GOT3 (cell line): ENCODE results near the gene PPM1F.
"Not testable (repeated sequence)": the region's sequence is repeated elsewhere in the genome, so short reads cannot be mapped to it uniquely, and the experiment has no call there.

Experiments
- DNase-seq: peaks from one replicate; lab custom pipeline; 2025; ENCODE audit warnings: mixed read lengths; lab: John Stamatoyannopoulos, UW

PPM1F gene

DNA sequence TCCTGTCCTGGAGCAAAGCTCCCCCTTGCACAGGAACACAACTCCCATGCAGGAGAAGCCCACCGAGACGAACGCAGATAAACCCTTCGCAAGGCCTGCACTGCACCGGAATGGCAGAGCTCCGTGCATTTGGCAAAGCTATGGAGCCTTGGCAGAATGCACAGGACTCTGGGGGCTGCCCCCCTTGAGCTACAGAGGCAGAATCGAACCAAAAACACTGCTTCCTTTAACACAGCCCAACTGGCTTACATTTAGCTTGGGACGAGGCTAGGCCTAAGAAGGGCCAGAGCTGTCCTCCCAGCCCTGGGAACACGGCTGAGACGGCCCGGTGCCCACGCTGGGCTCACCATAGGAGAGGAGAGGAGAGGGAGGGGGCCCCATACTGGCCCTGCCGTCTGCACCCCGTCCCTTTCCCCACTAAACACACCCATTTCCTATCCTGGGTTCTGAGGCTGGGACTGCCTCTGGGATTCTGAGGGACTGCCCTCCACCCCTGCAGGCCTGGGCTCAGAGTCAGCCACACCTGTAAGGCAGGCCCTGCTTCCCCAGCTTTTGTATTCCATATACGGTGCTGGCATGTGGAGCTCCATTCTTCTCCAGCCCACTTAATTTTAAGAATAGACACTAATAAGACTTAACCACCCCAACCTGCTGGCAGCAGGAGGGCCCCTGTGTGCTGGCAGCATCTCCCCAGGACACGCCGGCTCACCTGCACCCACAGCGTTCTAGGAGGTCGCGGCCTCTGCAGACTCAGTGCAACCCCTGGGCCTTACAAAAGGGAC, 32.9 kb downstream of the PPM1F start:
- no peak for DNase-seq

DNA sequence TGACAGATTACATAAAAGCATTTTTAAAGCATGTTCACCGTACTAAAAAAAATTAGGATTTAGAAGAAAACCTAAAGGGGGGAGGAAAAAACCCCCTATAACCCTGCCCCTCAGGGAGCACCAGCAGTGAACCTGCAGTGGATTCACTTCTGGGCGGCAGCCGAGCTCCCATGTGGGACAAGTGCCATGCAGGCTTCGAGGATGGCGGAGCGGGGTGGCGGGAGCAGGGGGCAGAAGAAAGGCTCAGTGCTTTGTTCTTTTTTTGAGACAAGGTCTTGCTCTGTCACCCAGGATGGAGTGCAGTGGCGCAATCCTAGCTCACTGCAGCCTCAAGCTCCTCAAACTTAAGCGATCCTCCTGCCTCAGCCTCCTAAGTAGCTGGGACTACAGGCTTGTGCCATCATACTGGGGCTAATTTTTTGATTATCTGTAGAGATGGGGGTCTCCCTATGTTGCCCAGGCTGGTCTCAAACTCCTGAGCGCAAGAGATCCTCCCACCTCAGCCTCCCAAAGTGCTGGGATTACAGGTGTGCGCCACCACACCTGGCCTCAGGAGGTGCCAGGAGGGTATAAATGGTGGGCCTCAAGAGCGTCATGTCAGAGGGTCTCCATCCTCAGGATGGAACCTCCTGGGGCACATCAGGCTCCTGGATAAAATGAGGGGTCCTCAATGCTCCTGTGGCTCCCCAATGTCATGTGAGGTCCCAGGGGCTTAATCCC, 34.0 kb downstream of the PPM1F start:
- no peak for DNase-seq

DNA sequence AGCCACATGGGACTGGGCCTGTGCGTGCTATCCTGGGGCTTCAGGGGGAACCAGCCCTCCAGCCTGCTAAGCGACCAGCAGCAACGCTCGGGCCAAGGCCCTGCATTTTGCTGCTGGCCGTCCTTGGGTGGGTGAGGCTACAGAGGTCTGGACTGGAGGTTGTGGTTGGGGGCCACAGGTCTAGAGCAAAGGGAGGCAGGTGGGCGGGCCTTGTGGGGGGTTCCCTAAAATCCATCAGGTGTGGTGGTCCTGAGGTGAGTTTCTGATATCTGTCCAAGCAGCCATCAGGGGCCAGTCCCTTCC, 34.7 kb downstream of the PPM1F start:
- no peak for DNase-seq

DNA sequence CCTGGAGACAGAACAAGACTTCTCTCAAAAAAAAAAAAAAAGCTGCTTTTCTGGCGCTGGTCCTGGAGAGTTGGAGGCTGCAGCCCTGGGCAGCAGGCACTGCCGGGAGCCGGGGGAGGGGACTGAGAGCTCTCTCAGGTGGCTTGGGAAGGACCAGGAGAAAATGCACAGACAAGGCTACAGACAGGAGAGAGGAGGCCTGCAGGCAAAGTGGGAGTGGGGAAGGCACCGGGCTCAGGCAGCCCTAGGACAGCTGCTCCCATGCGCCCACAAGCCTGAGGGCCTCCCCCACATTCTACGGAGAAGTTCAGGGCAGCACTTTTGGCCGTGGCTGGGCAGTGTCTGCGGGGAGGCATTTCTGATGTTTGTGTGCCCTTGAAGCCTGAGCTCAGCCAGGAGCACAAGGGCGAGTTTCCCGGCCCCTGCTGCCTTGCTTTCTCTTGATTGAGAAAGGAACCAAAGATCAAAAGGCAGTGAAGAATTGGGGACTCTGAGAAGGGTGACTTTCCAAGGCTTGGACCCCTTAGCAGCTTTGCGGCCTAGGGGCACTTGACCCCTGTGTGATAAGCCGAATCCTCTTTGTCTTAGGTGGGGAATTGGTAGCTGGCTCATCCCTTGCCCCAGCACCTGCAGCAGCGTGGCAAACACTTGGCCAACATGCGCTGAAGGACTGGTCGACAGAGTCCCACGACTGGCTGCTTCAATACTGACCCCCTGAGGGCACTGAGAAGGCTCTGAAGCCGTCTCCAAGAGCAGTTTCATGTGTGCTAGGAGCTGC, 35.3 kb downstream of the PPM1F start:
- DNase-seq = no peak

DNA sequence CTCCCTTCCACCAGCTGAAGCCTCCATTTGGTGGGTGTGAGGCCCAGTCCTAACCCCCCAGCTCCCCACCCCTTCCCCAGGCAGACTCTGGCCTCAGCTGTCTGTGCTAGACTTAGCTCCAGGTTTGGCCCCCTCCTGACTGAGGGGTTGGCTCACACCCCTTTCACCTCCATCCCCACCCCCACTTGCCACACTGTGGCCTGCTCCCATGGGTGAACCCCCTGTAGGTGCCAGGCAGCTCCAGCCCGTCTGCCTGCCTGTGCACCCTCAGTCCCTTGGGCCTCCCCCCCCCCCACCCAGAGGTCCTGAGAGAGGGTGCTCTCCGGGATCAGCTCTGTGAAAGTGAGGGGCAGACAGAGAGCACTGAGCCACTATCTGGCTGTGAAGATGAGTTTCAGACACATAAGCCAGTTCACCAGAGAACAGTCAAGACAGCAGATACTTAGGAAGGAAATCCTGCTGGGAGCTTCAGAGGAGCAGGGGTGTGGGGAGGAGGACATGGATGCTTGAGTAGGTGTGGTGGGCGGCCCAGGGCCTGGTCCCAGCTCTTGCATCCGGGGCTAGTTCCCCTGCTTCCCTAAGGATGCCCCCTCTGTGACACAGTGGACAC, 36.2 kb downstream of the PPM1F start:
- no peak for DNase-seq

DNA sequence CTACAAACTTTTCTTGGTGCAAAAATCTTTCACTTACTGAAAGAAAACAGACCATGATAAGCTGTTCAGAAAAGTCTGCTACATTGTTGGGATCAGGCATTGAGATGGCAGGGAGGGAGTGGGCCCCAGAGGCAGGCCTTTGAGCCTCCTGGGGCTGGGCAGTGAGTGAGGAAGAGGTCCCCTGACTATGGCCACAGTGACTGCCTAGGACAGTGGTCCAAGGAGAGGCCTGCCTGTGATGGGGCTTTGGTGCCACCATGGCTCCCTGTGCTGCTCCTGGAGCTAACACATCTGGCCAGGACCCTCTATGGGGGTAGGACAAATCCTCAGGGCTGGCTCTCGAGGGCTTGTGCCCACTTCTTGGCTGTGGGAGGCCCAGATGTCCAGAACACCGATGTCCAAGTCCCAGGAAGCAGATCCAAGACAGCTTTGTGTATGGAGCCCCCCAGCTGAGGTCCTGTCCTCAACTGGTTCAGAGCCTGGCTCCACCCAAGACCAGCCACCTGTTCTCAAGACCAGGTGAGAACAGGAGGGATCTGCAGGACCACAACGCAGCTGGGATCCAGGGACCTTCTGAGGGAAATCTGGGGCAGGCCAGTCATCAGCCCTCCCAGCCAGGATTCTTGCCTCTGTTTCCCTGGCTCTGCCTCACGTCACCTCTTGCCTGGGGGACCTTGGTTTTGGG, 36.9 kb downstream of the PPM1F start:
- DNase-seq = no peak

DNA sequence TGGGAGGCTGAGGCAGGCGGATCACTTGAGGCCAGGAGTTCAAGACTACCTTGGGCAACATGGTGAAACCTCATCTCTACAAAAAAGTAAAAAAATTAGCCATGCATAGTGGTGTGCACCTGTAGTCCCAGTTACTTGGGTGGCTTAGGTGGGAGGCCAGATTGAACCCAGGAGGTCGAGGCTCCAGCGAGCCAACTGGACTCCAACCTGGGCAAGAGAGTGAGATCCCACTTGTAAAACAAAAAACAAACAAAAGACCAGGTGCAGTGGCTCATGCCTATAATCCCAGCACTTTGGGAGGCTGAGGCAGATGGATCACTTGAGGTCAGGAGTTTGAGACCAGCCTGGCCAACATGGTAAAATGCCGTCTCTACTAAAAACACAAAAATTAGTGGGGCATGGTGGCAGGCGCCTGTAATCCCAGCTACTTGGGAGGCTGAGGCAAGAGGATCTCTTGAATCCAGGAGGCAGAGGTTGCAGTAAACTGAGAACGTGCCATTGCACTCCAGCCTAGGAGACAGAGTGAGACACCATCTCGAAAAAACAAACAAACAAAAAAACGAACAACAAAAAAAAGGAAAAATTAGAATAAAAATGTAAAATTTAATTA, 38.5 kb downstream of the PPM1F start:
- DNase-seq = not testable (repeated sequence)

DNA sequence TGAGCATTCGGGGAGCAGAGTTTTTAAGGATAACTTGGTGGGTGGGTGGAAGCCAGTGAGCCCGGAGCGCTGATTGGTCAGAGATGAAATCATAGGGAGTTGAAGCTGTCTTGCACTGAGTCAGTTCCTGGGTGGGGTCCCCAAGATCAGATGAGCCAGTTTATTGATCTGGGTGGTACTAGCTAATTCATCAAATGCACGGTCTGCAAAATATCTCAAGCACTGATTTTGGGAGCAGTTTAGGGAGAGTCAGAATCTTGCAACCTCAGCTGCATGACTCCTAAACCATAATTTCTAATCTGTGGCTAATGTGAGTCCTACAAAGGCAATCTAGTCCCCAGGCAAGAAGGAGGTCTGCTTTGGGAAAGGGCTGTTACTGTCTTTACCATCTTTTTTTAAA, 42.3 kb downstream of the PPM1F start:
- DNase-seq = not testable (repeated sequence)

DNA sequence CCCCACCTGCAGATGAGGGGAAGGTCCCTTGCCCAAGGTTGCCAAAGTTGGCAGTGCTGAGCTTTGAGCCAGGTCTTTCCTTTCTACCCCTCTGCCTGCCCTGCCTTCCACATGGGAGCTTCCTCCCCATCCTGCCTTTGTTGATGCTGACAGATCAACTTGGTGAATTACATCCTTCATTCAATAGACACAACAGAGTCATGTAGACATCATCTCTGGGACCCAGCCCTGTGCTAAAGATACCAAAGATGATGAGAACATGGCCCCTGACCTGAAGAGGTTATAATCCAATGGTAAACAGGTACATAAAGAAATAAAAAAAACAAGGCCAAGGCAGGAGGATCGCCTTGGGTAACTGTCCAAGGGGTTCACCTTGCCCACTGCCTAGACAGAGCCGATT, 42.8 kb downstream of the PPM1F start:
- DNase-seq = no peak

DNA sequence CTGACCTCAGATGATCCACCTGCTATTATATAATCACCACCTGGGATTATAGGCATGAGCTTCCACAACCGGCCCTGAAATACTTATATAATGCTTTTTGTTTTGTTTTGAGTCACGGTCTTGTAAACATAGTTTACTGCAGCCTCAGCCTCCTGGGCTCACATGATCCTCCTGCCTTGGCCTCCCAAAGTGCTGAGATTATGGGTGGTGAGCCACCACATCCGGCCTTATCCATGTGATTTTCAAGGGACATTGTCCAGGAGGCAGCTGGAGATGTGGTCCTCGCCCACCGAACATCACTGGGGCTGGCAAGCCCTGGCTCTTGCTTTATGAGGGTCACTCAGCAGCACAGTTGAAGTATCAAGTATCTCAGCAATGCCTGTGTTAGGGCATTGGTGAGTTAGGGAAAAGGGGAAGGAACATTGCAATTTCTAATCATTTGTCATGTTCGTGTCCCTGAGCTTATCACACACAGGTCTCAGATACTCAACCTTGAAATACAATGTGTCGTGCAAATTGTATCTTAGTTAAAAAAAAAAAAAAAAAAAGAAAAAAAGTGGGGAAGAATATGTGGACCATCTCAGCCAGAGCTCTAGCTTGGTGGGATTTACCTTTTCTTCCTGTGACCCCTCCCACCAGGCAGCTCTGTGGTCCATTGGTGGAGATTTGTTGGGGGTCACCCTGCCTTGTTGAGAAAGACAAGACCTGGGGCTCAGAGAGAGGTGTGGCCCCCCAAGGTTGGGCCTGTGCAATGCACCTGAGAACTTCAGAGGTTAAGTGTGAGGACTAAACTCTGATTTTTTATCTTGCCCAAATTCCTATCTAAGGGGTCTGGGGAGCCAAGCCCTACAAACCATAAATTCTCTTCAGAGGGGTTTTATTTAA, 44.8 kb downstream of the PPM1F start:
- DNase-seq = no peak

DNA sequence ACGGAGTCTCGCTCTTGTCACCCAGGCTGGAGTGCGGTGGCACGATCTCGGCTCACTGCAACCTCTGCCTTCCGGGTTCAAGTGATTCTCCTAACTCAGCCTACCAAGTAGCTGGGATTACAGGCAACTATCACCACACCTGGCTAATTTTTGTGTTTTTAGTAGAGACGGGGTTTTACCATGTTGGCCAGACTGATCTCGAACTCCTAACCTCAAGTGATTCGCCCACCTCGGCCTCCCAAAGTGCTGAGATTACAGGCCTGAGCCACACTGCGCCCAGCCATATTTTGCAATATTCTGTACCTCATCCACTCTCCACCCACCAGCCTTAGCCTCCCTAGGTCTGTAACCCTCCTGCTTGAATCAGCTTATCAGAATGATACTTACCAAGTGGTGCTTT, 47.4 kb downstream of the PPM1F start:
- not testable (repeated sequence) for DNase-seq

DNA sequence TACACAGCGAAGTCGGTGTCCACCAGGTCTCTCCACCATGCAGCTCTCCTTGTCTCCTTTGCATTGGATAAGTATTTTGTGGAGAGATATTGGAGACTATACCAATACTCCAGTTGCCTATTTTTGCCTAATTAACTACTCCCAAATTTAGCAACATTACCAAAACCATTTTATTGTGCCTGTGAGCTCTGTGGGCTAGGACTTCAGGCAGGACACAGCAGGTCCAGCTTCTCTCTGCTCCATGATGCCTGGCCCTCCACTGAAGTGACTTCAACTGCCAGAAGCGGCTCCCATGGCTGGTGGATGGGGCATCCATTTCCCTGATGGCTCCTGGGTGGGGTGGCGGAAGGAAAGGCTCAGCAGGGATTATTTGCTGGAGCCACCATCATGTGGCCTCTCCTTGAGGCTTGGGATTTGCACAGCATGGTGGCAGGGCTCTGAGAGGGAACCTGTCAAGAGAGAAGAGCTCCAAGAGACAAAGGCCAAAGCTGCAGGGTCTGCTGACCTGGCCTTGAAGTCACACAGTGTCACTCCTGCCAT, 48.3 kb downstream of the PPM1F start:
- DNase-seq = no peak

DNA sequence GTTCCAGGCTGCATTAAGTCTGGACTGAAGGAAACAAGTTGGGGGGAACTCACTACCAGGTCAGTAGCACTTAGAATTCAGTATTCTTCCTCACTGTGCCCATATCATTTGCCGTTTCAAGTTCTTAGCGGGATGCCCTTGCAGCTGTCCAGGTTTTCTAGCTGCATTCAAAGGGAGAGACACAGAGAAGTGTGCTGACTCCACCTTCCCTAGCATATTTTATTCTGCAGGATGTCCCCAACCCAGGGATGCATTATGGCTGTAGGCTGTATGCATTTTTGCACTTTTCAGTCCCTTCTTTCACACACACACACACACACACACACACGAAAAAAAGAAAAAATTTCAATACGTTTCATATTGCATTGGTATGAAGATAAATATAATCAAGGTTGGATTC, 49.4 kb downstream of the PPM1F start:
- DNase-seq = no peak

DNA sequence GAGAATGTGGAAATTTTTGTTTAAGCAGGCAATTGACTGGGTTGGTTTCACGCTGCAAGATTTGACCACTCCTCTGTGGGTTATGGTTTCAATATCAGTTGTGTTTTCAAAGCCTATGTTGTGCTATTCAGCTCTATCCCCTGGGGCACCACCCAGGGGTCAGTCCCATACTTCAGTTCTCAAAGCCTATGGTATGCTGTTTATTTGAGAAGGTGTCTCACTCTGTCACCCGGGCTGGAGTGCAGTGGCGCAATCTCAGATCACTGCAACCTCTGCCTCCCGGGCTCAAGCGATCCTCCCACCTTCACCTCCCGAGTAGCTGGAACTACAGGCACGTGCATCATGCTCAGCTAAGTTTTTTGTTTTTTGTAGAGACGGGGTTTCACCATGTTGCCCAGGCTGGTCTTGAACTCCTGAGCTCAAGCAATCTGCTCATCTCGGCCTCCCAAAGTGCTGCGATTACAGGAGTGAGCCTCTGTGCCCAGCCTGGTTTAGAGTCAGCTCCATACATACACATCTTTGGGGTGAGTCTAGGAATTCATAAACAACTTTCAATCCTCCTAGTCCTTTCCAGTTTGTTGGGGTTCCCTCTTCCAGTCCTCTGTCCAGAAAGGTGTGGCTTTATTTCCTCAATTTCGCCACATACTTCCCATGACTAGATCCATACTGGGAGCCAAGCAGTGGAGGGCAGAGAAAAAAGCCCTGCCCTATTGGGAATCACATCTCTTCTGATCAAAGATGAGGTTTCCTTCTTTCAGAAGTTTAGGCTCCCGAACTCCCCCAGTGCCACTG, 50.2 kb downstream of the PPM1F start:
- DNase-seq = no peak

DNA sequence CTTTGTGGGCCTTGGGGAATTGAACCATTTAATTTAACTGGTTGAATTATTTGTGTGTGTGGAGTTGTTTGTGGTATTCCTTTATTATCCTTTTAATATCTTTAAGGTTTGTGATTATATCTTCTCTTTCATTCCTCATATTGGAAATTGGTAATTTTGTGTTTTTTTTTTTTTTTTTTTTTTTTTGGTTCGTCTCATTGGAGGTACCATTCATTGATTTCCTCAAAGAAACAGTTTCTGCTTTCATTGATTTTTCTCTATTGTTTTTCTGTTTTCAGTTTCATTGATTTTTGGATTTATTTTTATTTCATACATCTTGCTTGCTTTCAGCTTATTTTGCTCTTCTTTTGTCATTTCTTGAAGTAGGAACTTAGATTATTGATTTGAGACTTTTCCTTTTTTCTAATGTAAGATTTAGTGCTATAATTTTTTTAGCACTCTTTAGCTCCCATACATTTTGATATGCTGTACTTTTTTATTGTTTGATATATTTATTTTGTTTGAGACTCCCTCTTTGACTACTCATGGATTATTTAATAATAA, 54.2 kb downstream of the PPM1F start:
- no peak for DNase-seq

DNA sequence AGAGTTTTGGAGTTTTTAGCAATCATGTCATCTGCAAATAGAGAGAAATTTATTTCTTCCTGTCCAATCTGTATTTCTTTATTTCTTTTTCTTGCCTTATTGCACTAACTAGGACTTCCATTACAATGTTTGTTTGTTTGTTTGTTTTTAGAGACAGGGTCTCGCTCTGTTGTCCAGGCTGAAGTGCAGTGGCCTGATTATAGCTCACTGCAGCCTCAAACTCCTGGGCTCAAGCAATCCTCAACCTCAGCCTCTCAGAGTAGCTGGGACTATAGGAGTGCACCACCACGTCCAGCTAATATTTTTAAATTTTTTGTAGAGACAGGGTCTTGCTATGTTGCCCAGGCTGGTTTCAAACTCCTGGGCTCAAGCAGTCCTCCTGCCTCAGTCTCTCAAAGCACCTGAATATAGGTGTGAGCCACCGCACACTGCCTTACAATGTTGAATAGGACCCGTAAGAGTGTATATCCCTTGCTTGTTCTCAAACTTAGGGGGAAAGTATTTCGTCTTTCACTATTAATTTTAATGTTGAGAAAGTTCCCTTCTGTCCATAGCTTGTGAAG, 55.6 kb downstream of the PPM1F start:
- no peak for DNase-seq

DNA sequence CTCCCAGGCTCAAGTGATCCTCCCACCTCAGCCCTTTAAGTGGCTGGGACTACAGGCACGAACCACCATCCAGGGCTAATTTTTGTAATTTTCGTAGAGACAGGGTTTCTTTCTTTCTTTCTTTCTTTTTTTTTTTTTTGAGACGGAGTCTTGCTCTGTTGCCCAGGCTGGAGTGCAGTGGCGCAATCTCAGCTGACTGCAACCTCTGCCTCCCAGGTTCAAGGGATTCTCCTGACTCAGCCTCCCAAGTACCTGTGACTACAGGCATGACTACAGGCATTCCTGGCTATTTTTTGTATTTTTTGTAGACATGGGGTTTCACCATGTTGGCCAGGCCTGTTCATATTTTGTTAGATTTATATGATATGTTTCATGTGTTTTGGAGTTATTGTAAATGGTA, 56.4 kb downstream of the PPM1F start:
- DNase-seq = not testable (repeated sequence)

DNA sequence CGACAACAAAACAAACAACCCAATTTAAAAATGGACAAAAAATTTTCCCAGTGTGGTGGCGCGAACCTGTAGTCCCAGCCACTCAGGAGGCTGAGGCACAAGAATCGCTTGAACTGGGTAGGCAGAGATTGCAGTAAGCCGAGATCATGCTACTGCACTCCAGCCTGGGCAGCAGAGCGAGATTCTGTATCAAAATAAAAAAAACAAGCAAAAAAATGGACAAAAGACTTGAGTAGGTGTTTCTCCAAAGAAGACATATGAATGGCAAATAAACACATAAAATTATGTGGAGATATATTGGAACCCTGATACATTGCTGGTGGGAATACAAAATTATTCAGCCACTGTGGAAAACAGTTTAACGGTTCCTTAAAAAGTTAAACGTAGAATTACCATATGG, 57.8 kb downstream of the PPM1F start:
- no peak for DNase-seq
